Left hindlimb (tissue), 1 donor: ENCODE data around the gene ASH1L.
"Not testable (repeated sequence)": the region's sequence is repeated elsewhere in the genome, so short reads cannot be mapped to it uniquely, and the experiment has no call there.

Experiments used
- DNase-seq: peaks from one replicate; pipeline ENCODE4 v3.0.0-alpha.2; 2018

Gene ASH1L

DNA sequence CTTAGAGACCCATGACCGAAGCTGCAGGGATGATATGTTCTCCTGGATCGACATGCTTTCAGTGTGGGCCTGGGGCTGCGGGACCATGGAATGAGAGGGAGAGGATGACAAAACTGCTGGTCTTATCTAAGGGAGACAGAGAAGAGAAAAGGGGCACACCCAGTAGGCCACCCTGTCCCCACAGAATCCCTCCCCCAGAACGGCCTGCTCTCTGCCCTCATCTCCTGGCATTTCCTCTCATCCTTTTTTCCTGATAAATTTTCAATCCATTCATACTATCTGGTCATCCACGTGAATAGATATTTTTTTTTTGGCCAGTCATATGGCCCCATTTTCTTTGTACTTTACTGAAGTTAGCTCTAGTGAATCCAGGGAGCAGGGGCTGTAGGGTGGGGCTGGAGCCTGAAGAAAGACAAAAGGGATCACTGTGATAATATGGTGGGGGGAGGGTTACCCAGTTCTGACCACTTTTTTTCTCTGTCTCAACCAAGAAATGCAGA is 261.2 kb downstream of the ASH1L start, which contains the start of gene PKLR:
TSS of gene PKLR (minus strand) at position 97 of the 500 bp plus-strand sequence. CDS start at position 54, 43 bp downstream.
- no peak for DNase-seq

DNA sequence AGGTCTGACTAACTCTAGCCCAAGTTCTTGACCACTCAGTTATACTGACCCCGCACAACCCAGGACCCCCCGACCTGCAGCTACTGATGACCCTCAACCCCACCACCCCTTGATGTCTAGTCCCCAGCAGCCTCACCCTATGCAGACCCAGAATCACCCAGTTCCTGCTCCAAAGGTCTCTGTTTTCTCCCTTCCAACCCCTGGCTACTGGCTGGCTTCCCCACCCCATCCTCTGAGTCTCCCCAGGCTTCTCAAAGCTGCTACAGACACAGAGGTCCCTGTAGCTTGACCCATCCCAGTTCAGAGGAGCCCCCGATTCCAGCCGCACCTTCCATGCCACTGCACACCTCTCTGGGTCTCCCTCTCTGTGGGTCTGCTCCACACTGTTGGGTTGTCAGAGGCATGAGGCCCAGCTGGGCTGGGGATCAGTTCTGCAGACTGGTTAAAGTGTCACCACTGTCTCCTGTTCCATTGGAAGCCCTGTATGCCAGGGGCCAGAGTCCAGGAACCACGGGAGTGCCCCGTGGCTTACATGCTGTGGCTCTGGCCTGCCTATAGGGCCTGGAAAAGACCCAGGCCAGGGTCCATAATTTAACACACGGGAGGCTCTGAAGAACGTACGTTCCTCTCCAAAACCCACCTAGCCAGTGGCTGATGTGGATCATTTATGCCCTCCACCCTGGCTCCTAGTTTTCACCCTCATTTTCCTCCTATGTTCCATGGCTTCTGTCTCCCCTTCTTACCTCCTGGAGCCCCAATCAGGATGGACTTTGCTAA is 261.9 kb downstream of the ASH1L start:
- no peak for DNase-seq

DNA sequence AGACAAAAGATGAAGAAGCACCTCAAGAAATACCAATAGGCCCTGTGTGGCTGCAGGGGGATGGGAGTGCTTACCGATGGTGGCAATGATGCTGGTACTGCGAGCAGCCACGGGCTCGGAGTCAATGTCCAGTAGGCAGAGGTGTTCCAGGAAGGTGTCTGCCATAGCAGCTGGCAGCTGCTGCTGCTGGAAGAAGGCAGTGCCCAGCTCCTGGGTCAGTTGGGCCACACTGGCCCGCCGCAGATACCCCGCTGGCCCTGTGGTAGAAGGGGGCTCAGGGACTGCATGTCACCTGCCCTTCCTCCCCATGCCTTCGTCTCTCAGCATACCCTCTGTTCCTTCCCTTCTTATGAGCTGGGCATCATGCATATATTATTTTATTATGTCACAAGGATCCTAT is 262.6 kb downstream of the ASH1L start:
- no peak for DNase-seq

DNA sequence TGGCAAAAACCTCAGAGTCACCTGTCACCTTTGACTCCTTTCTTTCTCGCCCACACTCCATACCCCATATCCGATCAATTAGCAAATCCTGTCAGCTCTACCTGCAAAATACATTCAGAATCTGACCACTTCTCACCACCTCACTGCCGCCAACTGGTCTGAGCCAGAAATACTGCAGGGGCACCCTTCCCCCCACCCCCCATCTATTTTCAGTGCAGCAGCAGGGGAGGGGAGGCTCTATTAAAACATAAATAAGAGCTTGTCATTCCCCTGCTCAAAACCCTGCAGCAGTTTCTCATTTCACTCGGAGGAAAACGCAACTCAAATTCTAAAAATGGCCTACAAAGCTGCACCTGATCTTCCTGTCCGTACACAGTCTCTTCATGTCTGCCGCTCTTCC is 265.2 kb downstream of the ASH1L start:
- DNase-seq, result no peak

DNA sequence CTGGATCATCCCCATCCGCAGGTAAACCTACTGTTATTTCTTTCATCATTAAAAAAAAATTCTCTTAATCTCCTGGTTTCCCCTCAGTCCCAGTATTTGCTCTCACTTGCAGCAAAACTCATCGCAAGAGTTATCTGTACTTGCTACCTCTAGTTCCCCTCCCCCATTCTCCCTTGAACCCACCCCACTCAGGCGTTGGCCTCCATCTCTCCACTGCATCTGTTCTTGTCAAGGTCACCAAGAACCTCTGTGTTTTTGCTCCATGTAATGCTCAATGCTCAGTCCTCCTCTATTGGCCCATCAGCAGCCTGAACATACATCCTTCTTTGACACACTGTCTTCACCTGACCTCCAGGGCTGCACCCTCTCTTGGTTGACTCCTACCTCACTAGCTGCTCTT is 265.9 kb downstream of the ASH1L start:
- DNase-seq, result no peak

DNA sequence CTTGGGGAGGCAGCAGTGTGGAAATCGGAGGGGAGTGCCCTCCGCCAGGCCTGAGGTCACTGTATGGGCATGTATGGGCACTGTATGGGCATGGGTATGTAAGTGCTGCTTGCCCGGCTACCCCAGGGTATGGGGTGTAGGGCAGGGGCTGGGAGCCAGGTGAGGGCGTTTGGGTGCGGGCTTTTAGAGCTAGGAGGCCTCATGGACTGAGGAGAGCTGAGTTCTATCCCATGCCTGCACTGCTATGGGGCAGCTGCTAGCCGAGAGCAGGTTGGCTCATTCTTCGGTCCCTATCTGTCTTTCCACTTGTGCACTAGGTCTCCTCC is 266.7 kb downstream of the ASH1L start:
- no peak for DNase-seq

DNA sequence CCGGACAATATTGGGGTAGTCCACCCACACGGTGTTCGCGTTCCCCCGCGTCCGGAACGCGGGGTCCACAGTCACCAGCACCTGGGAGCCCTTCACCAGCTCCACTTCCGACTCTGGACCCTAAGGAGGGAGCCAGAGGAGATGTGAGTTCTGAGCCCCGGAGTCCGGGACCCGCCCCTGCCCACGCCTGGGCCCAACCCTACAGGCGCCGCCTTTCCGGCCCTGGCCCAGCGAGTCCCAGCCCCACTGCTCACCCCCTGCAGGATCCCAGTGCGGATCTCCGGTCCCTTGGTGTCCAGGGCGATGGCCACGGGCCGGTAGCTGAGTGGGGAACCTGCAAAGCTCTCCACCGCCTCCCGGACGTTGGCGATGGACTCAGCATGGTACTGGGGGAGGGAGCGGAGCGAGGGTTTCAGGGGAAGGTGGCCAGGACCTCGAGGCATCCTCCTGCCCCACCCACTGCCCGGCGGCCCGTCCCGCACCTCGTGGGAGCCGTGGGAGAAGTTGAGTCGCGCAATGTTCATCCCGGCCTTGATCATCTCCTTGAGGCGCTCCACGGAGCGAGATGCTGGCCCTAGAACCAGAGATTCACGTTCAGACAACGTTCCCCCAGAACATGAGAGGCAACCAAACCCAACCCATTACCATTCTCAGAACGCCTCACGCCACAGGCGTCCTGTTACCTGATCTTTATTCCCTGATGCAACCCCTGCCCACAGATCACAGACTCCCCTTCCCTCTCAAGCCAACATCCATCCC is 267.2 kb downstream of the ASH1L start:
- no peak for DNase-seq

DNA sequence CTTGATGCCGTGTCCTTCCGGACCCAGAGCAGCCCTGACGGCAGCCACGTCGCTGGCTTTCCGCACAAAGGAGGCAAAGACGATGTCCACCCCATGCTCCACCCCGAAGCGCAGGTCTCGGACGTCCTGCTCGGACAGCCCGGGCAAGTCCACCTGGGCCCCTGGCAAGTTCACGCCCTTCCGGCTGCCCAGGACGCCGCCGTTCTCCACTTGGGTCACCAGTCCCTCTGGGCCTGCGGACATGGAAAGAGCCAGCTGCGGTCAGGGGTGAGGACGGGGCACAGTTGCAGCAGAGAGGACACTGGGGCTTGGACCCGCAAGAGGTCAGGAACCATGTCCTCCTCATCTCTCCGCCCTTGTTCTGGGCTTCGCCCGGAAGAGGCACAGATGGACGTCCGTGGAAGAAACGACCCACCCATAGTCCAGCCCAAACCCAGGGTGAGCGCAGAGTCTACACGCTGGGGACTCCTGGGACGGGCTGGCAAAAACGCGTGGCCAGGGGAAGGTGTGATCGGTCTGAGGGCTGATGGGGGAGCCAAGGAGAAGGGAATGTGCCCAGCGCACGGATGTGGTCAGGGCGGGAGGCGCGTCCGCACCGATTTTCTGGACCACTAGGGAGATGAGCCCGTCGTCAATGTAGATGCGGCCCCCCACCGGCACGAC is 268.0 kb downstream of the ASH1L start:
- no peak for DNase-seq

DNA sequence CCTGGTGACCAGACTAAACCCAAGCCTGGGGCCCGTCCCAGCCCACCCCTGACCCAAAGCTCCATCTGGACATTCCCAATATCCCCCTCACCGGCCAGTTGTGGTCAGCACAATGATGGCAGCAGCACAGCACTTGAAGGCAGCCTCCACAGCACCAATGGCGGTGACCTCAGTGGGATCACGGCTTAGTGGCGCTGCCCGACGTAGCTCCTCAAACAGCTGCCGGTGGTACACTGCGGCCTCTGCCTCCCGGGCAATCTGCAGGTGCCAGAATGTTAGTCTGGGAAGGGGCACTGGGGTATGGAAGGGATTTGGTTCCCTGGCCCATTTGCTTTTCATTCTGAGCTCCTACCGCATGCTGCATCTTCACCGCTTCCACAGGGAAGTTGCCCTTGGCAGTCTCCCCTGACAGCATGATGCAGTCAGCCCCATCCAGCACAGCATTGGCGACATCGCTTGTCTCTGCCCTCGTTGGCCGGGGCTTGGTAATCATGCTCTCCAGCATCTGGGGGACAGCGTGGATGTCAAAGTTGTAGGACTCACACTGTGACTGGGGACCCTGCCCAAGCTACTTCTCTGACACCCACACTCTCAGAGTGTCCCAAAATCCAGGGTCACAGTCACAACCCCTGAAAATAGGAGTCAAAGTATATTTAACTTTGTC is 269.4 kb downstream of the ASH1L start:
- no peak for DNase-seq

DNA sequence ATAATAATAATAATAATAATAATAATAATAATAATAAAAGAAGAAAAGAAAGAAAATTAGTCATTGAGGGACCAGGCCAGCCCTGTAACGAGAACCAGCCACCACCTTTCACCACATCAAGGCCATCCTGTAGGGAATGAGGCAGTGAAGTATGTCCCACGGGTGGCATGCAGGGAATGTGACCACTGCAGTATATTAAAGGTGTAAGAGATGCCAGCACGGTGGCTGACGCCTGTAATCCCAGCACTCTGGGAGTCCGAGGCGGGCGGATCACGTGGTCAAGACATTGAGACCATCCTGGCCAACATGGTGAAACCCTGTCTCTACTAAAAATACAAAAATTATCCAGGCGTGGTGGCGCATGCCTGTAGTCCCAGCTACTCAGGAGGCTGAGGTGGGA is 271.6 kb downstream of the ASH1L start:
- not testable (repeated sequence) for DNase-seq

DNA sequence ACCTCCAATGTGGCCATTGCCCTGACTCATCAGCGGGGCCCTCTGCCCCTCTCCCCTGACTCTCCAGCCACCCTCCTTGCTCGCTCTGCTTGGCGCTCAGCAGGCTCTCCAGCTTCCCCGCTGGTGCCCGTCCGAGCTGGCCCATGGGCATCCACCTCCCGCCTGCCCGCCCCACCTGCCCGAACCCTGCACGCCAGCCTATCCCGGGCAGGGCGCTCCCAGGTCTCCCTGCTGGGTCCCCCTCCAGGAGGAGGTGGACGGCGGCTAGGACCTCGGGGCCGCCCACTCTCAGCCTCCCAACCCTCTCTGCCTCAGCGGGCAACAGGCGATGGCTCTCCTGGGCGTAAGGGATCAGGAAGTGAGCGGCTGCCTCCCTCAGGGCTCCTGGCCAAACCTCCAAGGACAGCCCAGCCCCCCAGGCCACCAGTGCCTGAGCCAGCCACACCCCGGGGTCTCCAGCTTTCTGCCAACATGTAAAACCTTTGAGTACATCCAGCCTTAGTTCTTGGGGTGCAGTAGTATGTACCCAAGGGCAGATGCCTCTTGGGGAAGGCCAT is 274.5 kb downstream of the ASH1L start:
- no peak for DNase-seq

DNA sequence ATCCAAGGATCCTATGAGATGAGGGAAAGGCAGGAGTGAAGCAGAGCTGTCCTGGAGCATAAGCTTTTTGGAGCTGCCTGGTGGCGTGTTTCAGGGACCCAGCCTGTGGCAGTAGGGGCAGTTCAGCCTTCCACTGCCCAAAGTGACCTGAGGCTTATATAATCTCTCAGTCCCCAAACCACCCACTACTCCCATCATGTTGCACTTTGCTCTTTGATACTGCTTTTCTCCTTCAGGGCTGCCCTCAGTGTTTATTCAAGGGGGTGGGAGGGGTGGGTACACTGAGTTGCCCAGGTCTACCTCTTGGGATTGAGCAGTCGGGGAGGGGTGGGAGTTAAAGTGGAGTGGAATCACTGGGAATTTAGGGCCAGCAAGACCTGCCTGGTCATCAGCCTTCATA is 276.1 kb downstream of the ASH1L start:
- no peak for DNase-seq

DNA sequence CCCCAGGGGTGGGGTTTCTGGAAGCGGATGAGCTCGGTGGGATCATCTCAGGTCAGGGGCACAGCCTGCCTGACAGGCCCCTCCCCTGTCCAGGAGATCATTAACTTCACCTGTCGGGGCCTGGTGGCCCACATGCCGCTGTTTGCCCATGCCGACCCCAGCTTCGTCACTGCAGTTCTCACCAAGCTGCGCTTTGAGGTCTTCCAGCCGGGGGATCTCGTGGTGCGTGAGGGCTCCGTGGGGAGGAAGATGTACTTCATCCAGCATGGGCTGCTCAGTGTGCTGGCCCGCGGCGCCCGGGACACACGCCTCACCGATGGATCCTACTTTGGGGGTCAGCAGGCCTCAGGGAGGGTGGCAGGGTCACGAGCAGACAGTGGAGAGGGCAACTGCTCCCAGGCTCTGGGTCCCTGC is 277.0 kb downstream of the ASH1L start:
- no peak for DNase-seq
